Cardiac fibroblast (primary cell): ENCODE data around the gene SLC66A1.

ENCODE experiments used
- DNase-seq, 2 donors: peaks; one replicate each; pipeline versions ENCODE4 v3.0.0 to v3.0.0-alpha.2; 2010; ENCODE audit warnings: low read depth in 2 of 2
- H3K4me3 ChIP-seq, 2 donors: replicated peaks in 1 of 2; 1 replicate in 1 of 2; 2 replicates in 1 of 2; pipeline ENCODE4 v1.5.1; 2011; ENCODE audit warnings: low read depth in 2 of 2, low read length in 2 of 2, mild to moderate bottlenecking in 2 of 2, moderate library complexity in 1 of 2
- TF ChIP-seq, protein P1 (sequence below): IDR thresholded peaks from one replicate; pipeline ENCODE4 v1.5.1; 2011; ENCODE audit warnings: low read depth, mild to moderate bottlenecking, low read length, inconsistent platforms

The SLC66A1 gene

DNA sequence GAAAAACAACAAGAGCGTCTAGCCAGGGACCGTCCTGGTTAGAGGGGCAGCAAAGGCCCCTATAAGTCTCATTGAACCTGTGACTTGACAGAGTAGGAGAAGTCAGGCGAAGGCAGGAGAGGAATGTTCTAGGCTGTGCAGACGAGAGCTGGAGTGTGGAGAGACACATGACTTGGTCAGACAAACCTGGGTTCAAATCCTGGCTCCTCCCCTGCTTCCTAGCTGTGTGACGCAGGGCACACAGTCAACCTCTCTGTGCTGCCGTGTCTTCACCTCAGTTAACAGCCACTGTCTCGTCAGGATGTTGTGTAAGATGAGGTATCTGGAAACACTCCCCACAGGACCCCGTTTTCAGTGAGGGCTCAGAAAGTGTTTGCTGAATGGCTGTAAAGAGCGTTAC lies 15.6 kb downstream of the SLC66A1 start:
- TF ChIP-seq, protein P1, sequence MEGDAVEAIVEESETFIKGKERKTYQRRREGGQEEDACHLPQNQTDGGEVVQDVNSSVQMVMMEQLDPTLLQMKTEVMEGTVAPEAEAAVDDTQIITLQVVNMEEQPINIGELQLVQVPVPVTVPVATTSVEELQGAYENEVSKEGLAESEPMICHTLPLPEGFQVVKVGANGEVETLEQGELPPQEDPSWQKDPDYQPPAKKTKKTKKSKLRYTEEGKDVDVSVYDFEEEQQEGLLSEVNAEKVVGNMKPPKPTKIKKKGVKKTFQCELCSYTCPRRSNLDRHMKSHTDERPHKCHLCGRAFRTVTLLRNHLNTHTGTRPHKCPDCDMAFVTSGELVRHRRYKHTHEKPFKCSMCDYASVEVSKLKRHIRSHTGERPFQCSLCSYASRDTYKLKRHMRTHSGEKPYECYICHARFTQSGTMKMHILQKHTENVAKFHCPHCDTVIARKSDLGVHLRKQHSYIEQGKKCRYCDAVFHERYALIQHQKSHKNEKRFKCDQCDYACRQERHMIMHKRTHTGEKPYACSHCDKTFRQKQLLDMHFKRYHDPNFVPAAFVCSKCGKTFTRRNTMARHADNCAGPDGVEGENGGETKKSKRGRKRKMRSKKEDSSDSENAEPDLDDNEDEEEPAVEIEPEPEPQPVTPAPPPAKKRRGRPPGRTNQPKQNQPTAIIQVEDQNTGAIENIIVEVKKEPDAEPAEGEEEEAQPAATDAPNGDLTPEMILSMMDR: no peak
- no peak overlapping the region for H3K4me3 ChIP-seq
- no peak for DNase-seq

DNA sequence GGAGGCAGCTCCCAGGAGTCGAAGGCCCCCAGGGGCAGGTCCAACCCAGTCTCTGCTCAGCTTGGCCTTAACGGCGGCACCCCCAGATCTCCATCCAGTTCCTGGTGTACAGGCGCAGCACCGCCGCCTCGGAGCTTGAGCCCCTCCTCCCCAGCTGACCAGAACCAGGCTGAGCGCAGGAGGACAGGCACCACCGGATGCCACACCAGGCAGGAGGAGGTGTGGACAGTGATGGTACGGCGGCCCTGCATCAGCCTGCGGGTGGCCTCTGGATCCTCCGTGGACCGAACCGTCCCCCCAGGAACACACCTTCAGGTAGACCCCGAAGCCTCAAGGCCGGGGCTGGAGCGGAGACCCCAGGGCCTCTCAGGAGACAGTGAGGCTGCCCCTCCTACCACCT lies 16.4 kb downstream of the SLC66A1 start:
- TF ChIP-seq, protein P1: no peak
- no peak overlapping the region for H3K4me3 ChIP-seq
- DNase-seq: no peak

DNA sequence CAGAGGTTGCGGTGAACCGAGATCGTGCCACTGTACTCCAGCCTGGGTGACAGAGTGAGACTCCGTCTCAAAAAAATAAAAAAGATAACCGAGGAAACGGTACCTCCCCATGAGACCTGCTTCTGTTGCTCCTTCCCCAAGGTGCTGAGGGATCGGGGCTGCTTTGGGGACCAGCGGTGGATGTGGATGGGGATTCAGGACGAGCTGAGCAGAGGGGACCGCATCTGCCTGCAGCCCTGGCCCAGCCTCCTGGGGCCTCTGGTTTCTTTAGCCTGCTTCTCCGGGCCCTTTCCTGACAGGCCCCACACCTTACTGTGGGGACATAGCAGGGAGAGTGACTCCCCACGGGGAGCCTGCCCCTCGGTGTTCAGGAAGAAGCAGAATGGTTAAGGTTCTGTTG lies 17.1 kb downstream of the SLC66A1 start:
- TF ChIP-seq, protein P1: no peak
- H3K4me3 ChIP-seq: no peak overlapping the region
- DNase-seq: no peak

DNA sequence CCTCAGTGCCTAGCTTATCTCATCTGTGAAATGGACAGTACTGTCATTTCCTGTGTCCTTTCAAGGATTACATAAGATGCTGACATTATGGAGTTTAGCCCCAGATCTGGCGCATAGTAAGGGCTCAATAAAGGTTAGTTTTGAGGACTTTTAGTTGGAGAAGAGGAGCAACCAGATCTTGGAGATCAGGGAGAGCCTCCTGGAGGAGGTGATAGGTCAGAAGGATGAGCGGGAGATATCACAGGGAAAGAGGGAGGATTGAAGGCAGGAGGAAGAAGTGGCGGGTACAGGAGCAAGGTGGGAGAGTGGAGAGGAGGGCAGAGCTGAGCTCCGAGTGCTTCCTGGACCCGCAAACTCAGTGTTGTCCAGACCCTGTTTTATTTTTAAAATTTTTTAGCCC lies 17.5 kb downstream of the SLC66A1 start:
- H3K4me3 ChIP-seq: no peak overlapping the region
- TF ChIP-seq, protein P1: no peak
- no peak for DNase-seq

DNA sequence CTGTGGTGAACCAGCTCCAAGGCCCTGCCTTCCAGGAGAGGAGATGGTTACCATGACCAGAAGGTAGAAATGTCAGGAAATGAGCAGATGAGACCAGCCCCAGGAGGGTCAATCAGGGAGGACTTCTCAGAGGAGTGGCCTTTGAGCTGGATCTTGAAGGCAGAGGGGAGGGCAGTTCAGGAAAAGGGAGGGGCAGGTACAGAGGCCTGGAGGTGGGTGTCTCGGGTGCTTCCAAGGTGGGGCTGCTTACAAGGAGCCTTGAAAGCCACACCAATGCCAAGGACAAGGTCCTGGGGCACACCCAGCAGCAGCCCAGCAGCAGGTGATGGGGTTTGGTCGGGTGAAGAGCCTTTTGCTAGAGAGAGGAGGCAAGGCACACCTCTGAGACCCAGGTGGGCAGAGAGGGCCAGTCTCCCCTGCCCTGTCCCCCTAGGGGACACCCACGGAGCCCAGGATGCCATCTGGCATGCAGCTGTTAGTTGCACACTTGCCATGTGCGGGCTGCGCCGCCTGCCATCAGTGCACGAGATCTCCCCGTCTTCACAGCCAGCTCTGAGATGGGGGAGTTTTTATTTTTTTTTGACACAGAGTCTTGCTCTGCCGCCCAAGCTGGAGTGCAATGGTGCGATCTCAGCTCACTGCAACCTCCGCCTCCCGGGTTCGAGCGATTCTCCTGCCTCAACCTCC lies 18.5 kb downstream of the SLC66A1 start:
- no peak for DNase-seq
- no peak overlapping the region for H3K4me3 ChIP-seq
- TF ChIP-seq, protein P1: no peak

DNA sequence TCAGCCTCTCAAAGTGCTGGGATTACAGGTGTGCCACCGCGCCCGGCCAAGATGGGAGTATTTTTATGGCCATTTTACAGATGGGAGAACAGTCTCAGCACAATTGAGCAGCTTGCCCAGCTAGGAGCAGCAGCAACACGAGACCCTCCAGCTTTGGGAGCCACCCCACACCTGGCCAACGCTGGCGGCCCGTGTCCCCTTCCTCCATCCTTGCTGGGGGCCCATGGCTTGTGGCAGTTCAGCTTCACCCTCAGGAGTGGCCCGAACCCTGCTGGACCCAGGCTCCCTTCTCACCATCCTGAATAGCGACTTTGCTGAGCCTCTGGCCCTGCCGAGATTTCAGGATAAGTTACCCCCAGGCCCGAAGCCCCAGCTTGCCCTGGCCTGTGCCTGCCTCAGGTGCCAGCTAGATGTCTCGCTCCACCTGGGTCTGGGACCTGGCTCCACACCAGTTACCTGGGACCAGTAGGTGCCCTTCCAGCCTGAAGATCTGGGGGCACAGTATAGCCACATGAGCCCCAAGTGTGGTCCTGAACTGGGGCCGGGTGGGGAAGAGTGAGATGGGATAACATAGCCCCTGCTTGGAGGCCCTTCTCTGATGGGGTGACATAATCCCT lies 19.2 kb downstream of the SLC66A1 start:
- H3K4me3 ChIP-seq: no peak overlapping the region
- TF ChIP-seq, protein P1: no peak

More for the DNA sequence above, 19.2 kb downstream of the SLC66A1 start:
- no peak for DNase-seq
